GM18861 (cell line): ENCODE data around the gene KRT14.
"Not testable (repeated sequence)": the region's sequence is repeated elsewhere in the genome, so short reads cannot be mapped to it uniquely, and the experiment has no call there.

Experiments
- ATAC-seq: cut with Tn5 transposase; IDR thresholded peaks from one replicate; pipeline ENCODE4 v1.9.1; 2021; ENCODE audit not compliant: unreplicated experiment

KRT14 gene

GRCh38 chr17:41548844-41549595, 37.7 kb downstream of the KRT14 start:
- no peak for ATAC-seq

- no peak for ATAC-seq
Observed at GRCh38 chr17:41547921-41548843, 38.5 kb downstream of the KRT14 start.

- no peak for ATAC-seq
Observed at GRCh38 chr17:41547378-41547841, 39.3 kb downstream of the KRT14 start.

- ATAC-seq: no peak
Observed at GRCh38 chr17:41546819-41547218, 39.9 kb downstream of the KRT14 start.

GRCh38 chr17:41545829-41546410, 40.8 kb downstream of the KRT14 start:
- ATAC-seq: no peak

GRCh38 chr17:41544935-41545334, 41.8 kb downstream of the KRT14 start:
- no peak for ATAC-seq

- ATAC-seq: no peak
Observed at GRCh38 chr17:41544491-41544892, 42.2 kb downstream of the KRT14 start.

- not testable (repeated sequence) for ATAC-seq
Observed at GRCh38 chr17:41542786-41543185, 43.9 kb downstream of the KRT14 start.

- no peak for ATAC-seq
Observed at GRCh38 chr17:41542357-41542756, 44.3 kb downstream of the KRT14 start.

GRCh38 chr17:41540921-41541625, 45.6 kb downstream of the KRT14 start:
- ATAC-seq: no peak

GRCh38 chr17:41539979-41540701, 46.6 kb downstream of the KRT14 start:
- no peak for ATAC-seq

GRCh38 chr17:41539071-41539492, 47.6 kb downstream of the KRT14 start:
- ATAC-seq: no peak

GRCh38 chr17:41538565-41538991, 48.1 kb downstream of the KRT14 start:
- no peak for ATAC-seq

- ATAC-seq: no peak
Observed at GRCh38 chr17:41537990-41538389, 48.7 kb downstream of the KRT14 start.

GRCh38 chr17:41537614-41537954, 49.1 kb downstream of the KRT14 start:
- no peak for ATAC-seq

GRCh38 chr17:41536741-41537613, 49.7 kb downstream of the KRT14 start:
- ATAC-seq: no peak

GRCh38 chr17:41535764-41536481, 50.8 kb downstream of the KRT14 start:
- no peak for ATAC-seq

- ATAC-seq: no peak
Observed at GRCh38 chr17:41534899-41535546, 51.7 kb downstream of the KRT14 start.
